ENCODE data around the gene ENTPD6. TPM values are rescaled to one million over a fixed set of nuclear protein-coding genes. Genes with fewer than 3 reads are reported as not detected.

The ENTPD6 gene
- polyA plus RNA-seq, 1 donor, result 46.7 TPM

DNA sequence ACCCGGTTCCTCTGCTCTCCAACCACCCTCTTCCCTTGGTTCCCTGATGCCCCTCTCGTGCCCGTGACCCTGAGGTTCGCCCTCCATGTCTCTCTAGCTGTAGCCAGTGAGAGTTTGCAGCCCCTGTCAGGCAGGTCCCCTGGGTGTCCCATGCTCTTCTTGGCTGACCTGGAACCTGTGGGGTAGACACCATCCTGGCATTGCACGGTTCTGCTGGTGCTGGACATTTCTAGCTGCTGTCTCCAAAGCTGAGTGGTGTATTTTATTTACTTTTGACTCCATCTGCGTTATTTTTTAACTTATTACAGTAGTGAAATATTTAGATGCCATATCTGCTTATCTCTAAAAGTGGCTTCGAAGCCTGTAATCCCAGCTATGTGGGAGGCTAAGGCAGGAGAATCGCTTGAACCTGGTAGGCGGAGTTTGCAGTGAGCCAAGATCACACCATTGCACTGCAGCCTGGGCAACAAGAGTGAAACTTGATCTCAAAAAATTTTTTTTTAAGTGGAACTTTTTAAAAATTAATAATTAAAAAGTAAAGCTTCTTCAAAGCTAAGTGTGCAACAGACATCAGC lies 12.5 kb downstream of the ENTPD6 start:
- DNase-seq, result no peak

DNA sequence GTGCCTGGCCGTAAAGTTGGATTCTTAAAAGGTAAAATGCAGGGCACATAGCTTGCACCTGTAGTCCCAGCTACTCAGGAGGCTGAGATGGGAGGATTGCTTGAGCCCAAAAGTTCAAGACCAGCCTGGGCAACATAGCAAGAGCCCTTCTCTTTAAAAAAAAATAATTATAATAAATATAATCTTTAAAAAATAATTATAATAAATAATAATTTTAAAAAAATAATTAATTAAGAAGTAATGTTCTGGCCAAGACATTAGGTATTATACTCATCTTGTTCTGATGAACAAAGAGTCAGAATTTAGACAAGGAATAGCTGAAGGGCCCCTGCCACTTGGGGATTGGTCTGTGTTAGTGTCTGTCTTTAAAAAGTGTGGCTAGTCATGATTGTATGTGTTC lies 13.9 kb downstream of the ENTPD6 start:
- no peak for DNase-seq

DNA sequence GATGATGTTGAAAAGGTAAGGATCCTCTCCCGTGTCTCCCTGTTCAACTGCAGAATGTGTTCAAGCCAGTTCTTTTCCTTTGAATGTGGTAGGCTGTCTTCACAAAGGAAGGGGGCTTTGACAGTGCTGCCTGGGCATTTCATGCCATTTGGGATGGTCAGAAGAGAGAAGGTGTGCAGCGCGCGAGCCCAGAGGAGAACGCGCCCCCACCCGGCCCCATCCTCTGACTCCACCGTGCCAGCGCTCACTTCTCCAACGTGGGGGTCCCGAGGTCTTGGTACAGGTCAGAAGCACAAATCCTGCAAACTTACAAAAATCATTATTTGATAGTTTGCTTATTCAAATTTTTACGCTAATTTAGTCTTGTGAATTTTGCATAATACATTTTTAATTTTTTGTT lies 14.4 kb downstream of the ENTPD6 start:
- no peak for DNase-seq

DNA sequence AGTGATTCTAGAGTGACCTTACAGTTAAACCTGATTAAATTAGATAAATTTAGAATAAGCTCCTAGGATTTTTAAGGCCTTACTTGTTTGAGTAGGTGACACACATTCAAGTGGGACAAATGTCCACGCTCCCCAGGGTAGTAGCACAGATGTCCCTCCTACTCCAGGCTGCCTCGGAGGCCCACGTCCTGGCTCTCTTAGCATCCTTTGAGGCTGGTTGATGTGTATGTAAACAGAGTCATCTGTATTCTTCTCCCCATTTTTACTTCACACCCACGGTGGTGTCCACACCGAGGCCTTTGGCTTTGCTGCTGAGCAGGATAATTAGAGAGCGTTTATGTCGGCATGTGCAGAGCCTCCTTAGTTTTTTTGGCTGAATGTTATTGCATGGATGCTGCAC lies 15.8 kb downstream of the ENTPD6 start:
- DNase-seq, result no peak

DNA sequence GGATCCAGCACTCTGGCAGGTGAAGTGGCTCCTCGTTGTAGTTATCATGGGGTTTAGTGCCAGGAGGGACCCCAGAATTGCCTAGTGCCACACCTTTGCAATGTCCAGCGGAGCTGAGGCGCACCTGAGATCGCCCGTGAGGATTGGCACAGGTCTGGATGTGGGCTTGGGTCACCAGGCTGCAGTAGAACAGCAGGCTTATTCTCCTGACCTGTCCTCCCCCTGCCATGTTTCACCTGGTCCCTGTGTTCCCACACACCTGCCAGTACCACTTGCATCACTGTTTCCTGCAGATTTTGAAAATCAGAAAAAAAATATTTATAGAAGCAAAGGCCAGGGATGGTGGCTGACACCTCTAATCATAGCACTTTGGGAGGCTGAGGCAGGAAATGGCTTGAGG lies 16.7 kb downstream of the ENTPD6 start:
- no peak for DNase-seq

DNA sequence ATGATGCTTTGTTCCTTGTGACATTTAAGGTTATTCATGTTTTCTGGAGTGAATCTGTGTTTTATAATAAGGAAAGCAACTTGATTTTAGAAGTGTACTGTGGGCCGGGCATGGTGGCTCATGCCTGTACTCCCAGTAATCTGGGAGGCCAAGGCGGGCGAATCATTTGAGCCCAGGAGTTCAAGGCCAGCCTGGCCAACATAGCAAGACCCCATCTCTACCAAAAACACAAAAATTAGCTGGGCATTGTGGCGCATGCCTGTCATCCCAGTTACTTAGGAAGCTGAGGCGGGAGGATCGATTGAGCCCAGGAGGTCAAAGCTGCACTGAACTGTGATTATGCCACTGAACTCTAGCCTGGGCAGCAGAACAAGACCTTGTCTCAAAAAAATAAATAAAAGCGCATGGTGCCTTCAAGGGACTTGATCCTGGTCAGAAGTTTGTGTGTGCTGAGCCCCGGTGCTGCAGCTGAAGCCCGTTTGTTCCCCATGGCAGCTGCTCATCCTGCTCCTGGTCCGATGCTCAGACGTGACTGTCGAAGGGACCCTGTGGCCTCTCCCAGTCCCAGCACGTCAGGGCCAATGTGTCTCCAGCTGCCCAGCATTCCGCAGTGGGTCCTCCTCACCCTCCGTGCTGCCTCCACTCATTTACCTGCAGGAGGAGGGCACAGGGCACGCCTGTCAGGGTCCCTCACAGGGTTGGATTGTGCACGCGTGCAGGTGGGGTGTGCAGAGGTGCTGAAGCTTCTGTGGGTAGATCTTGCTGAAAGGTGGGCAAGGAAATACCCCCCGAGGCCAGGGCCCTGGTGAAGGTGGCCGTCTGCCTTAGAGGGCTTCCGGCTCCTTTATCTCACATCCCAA lies 18.3 kb downstream of the ENTPD6 start:
- no peak for DNase-seq

DNA sequence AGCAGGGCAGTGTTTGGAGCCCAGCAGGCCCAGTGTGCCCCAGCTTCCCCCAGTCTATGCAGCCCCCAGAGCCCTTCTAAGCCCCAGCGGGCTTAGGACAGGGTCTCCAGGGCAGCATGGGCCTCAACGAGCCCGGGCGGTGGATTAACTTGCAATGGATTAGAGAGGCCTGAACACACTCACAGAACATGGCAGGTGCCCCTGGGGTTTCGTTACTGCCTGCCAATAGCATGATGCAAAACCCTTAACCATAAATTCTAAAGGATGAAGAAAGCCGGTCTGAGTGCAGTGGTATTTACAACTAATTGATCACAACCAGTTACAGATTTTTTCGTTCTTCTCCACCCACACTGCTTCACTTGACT lies 18.9 kb downstream of the ENTPD6 start:
- no peak for DNase-seq

DNA sequence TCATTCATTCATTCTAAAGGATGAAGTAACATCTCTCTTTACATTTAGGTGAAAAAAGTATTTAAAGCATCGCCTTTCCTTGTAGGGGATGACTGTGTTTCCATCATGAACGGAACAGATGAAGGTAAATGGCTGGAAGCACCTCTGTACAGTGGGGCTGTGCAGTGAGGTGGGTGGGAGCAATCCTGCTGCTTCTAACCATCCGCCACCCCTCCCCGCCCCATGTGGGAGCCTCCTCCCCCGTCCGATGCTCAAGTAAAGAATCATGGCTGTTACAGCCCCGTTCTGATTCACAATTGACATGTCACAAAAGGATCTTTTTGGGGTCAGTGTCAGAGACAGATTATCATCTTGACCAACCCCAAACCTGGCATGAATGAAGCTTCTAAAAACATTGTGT lies 19.3 kb downstream of the ENTPD6 start:
- no peak for DNase-seq

DNA sequence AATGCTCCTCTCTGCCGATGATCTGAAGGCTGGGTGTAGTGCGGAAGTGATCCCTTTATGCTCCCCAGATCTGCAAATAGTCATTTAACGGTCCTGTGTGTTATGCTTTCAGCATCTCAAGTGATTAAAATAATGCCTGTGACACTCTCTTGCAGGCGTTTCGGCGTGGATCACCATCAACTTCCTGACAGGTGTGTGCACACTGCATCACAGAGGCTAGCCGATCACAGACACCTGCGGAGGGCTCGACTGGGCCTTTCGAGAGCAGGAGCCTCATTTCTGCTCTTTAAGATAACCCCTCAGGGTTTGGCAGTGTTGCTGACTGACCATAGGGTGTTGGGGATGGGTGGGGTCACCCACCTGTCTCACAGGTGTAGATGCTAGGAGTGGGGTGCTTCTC lies 20.0 kb downstream of the ENTPD6 start:
- DNase-seq, result no peak

DNA sequence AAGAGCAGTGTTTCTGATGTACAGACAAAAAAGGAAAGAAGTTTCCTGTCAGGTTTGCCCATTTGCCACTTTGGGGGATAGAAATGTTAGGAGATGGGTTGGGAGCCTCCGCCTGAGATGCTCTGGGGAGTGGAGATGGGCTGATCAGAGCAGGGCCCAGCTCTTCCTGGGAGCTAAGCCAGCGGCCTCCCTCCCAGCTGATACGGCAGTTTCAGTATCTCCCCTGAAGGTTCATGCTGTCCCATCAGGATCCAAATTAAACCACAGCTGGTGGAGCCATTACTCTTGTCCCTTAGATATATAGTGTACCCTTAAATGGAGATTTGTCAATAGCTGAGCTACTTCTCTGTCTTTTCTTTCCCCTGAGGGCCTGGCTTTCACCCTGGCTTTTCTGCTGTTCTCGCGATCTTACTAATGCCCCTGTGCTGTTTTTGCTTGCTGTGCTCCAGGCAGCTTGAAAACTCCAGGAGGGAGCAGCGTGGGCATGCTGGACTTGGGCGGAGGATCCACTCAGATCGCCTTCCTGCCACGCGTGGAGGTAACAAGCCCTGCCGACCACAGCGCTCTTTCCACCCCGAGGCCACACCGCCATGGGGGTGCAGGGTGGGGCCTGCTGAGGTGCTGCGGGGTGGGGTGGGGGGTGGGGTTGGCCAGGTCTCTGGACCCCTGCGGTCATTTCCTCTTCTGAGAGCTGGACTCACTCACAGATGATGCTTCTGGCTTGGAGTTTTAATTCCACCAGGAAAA lies 20.9 kb downstream of the ENTPD6 start:
- no peak for DNase-seq

DNA sequence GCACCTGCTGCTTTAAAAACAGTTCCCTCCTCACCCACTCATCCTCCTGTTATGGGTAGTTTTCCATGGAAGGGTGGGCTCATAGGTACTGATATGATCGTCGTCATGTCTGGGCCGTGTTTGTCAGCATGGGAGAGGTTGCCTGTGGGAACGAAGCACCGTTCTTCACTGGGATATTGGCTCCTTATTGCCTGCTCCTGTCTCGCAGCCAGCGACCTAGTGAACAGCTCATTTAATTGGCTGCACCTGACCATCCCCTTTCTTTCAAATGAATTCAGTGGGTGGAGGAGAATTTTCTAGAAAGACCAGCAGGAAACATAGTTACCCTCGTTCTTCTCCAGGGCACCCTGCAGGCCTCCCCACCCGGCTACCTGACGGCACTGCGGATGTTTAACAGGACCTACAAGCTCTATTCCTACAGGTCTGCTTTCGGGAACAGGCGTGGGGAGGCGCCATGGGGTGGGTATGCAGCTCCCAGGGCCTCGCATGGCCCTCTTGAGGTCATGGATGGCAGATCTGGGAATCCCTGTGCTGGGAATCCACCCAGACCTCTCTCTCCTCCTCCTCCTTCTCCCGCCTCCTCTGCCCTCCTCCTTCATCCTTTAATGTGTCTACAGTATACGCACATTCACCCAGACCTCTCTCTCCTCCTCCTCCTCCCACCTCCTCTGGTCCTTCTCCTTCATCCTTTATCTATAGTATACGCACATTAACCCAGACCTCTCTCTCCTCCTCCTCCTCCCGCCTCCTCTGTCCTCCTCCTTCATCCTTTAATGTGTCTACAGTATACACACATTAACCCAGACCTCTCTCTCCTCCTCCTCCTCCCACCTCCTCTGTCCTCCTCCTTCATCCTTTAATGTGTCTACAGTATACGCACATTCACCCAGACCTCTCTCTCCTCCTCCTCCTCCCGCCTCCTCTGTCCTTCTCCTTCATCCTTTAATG lies 21.9 kb downstream of the ENTPD6 start:
- no peak for DNase-seq

DNA sequence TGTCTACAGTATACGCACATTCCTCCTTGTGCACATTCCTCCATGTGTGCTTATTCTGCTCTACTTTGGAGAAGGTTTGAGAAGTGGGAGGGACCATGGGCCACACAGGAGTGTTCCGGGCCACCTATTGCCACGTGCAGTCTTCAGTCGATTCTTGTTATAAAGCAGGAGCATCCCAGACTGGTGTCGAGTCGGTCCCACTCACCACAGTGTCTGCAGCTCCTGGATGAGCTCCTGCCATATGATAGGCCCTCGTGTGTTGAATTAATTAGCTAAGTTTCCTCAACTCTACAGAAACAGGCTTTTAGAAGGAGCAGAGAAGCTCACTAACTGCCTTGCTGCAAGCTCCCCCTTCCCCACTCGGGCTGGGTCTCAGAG lies 22.6 kb downstream of the ENTPD6 start:
- no peak for DNase-seq

DNA sequence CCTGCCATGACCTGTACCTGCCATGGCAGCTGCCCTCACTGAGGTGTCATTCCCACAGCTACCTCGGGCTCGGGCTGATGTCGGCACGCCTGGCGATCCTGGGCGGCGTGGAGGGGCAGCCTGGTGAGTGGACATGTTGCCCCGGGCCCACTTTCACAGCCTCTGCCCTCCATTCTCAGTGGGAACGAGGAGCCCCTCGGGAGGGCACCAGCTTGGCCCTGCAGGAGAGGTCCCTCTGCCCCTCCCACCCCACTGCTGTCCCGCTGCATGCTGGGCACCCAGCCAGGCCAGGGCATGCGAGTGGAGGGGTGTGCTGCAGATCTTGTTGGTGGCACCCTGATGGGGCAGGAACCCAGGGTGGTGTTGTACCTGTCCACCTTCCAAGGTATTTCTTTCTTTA lies 23.0 kb downstream of the ENTPD6 start:
- no peak for DNase-seq

DNA sequence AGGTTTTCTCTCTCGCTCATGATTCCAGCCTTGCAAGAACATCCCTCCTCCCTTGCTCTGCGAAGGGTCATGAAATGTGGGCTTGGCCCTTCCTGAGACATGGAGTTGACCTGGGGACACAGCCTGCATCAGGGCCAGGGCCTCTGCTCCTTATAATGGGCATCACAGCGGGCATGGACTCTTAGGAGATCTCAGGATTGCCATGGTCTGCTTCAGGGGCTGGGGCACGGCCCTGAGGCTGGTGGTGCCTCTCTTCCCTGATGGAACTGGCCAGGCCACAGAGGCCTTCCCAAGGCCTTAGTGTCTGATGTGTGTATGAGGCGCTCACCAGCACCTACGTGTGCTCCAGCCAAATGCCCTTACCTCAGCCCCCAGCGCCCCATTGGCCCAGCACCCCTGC lies 23.9 kb downstream of the ENTPD6 start:
- no peak for DNase-seq

DNA sequence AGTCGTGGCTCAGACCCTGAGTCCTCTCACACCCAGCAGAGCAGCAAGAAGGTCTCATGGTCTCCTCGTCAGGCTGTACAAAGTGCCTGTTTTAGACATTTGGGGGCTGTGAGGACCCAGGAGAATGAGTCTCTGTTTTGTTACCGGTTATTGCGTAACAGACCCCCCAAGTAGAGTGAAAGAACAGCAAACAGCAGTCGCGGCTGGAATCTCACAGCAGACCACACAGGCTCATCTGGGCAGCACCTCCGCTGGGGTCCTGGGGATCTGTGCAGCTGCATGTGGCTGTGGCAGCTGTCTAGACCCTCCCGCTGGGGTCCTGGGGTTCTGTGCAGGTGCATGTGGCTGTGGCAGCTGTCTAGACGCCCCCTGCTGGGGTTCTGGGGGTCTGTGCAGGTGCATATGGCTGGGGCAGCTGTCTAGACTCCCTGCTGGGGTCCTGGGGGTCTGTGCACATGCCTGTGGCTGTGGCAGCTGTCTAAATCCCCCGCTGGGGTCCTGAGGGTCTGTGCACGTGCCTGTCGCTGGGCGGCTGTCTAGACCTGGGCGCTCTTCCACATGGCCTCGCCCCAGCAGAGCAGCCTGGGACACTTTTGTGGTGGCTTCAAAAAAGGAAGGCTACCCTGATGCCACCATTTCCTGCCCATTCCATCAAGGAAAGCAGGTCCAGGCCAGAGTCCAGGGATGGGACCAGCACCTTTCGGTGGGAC lies 24.7 kb downstream of the ENTPD6 start:
- no peak for DNase-seq

DNA sequence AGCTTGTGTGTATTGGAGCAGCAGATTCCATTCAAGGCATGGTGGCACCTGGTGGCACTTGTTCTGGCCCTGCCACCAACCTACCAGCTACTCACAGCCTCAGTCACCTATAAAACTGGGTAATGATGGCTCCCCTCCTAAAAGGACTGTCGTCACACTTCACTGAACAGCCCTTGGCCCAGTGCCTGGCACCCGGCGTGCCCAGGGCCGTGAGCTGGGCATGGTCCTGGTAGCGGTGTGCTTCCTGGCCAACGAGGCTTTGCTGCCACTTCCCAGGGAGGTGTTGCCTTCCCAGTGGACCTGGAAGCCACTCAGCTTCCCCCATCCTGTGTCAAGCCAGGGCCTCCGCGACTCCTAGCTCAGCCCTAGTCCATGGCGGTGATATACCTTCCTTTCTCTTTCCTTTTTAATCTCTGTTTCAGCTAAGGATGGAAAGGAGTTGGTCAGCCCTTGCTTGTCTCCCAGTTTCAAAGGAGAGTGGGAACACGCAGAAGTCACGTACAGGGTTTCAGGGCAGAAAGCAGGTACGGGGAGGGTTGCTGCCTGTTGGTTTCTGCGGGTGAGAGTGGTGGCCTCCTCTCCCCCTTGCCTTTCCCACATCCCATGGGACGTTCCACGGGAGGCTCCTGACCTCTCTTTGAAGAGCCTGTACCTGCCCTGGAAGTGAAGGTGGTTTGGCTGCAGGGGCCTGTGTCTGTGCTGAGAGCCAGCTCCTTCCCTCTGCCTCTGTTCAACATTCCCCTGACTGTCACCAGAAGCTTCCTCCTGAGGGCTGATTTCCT lies 25.5 kb downstream of the ENTPD6 start:
- no peak for DNase-seq

DNA sequence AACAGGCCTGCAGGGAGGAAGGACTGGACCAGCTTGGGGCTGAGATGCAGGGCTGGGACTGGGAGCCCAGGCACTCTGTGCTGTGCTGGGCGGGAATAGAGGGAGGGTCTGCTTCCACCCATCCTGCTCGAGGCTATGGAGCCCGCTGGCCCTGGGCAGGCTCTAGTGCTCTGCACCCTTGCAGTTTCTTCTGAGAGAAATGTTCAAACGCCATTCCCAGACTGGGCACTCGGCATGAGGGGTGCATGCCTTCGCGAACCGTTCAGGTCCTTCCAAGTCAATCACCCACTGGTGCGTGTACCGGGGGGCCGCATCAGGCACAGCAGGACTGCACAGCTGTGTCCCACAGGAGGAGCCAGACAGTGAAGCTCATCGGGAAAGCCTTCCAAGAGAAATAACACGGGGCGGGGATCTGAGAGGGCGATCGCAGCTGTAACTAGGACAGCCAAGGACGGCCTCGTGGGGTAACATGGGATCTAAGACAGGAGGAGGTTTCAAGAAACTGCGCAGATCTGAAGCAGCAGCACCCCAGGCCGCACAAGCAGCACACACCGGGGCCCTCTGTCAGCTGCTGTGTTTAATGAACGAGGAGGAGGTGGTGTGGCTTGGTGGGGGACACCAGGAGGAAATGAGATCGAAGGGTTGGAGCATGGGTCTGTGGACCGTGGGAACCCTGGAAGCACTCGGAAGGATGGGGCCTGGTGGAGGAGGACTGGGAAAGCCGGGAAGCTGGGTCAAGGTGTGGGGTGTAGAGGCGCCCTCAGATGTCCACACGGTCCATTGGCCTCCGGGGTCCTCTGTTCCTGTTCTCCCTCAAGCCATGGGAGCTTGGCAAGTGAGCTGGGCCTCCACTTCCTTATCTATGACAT lies 26.3 kb downstream of the ENTPD6 start:
- no peak for DNase-seq

DNA sequence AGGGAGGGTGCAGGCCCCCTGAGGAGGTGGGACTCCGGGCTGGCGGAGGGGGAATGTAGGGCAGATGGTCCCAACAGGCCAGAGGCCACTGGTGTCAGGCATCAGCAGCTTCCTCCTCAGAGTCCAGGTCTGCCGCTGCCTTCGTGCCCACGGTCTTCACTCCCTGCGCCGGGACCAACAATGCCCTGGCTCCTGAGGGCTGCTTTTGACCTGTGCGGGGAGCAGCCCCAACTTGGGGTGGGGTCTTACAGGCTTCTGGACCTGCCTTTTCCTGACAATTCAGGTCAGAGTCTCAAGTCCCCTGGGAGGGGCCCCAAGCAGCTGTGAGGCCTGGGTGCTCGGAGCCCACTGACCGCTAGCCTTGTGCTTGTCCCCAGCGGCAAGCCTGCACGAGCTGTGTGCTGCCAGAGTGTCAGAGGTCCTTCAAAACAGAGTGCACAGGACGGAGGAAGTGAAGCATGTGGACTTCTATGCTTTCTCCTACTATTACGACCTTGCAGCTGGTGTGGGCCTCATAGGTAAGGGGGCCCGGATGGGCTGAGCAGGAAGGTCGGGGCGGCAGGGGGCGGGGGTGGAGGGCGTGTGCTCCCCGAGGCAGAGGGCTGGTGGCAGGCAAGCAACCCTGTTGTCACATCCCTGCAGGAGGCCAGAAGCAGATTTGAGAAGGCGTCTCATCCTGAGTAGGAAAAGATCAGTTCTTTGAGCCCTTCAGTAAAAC lies 27.1 kb downstream of the ENTPD6 start:
- DNase-seq, result no peak

DNA sequence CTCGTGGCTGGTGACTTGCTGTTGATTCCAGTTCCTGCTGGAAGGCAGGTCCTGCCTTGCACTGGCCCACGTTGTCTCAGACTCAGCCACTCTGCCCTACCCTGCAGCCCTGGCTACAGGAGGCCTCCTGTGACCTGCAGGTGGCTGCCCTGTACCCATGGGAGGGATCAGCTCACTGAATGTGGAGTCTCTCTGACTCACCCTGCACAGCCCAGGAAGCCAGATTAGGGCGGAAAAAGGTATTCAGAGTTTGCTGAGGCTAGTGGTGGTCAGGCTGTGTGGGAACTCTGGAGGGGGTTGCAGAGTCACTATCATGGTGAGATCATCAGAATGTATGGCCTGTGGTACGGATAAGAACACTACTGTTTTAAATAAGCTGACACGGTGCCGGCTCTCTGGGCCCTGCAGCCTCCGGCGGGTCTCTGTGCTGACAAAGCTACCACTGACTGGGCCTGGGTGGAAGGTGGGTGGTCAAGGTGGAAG lies 27.7 kb downstream of the ENTPD6 start:
- no peak for DNase-seq
